Activated T-cell treated with anti-CD3 and anti-CD28 coated beads for 1 hour (primary cell): ENCODE measurements around the gene CAND2.
"Not testable (repeated sequence)": the region's sequence is repeated elsewhere in the genome, so short reads cannot be mapped to it uniquely, and the experiment has no call there.

Source experiments
- DNase-seq: peaks from one replicate; pipeline ENCODE4 v3.0.0-alpha.2; 2020; ENCODE audit warnings: low read depth

Gene CAND2

DNA sequence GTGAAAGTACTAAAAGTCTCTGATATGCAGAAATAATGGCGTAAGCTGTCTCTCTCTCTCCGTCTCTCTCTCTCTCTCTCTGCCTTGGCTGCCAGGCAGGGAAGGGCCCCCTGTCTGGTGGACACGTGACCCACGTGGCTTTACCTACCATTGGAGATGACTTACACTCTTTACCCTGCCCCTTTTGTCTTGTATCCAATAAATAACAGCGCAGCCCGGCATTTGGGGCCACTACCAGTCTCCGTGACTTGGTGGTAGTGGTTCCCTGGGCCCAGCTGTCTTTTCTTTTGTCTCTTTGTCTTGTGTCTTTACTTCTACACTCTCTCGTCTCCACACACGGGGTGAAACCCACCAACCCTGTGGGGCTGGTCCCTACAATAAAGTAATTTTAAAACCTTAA lies 25.2 kb upstream of the CAND2 start:
- DNase-seq = no peak

- no peak for DNase-seq
Observed at GRCh38 chr3:12772462-12772861, 24.0 kb upstream of the CAND2 start.

DNA sequence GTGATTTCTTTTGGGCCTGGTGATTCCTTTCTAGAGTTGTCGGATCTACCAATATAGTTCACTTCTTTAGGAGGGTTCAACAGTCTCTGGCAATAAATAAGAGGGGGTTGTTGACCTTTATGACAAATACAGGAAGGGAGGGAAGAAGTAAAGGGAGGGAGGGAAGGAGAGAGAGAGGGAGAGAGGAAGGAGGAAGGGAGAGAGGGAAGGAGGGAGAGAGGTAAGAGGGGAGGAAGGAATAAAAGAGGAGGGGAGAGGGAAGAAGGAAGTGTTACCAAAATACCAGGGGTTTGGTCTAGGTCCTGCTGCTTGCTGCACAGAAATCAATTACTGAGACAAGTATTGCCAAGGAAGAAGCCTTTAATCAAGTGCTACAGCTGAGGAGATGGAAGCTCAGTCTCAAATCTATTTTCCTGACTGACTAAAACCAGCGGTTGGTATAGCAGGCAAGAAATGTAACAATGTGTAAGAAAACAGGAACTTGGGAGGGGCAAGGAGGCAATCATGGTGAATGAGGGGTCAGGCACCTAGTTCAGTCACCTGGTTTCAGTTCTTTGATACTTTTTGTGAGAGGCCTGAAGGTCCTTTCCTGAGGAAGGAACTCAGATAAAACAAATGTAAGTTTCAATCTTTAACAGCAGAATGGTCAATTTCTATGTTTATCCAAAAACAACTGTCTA lies 23.3 kb upstream of the CAND2 start:
- DNase-seq = no peak

DNA sequence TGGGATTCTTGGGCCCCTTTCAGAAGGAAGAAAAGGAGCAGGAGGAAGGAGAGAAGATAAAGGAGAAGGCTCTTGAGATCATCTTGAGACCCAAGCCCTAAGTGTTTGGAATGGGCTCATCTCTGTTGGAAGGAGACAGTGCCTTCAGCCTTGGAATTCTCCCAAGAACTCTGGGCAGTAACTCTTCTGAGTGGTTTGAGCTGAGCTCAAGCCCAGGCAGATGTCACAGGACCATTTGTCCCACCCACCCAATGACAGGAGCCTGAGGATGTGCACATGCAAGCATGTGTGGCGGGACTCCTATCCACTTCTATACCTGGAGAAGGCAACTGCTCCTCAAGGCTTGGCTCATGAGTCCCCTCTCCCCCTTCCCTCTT lies 22.8 kb upstream of the CAND2 start:
- no peak for DNase-seq

- no peak for DNase-seq
Observed at GRCh38 chr3:12774619-12775018, 21.9 kb upstream of the CAND2 start.

DNA sequence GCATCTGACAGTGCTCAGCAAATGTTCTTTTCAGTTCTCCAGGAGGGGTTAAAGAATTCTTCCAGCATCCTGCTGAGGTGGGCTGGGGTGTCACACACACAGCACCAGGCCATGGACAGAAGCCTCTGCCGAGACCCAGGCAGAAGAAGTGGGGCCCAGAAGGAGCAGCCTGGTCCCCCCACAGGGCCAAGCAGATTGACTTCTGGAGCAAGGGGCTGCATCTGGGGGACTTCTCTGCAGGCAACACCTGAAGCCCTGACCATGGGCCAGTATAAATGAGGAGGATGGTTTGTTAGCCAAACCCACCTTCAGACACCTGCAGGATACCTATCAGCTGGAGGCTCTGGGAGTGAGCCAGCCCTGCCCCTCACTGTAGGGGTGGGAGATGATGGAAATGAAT lies 21.3 kb upstream of the CAND2 start:
- no peak for DNase-seq

DNA sequence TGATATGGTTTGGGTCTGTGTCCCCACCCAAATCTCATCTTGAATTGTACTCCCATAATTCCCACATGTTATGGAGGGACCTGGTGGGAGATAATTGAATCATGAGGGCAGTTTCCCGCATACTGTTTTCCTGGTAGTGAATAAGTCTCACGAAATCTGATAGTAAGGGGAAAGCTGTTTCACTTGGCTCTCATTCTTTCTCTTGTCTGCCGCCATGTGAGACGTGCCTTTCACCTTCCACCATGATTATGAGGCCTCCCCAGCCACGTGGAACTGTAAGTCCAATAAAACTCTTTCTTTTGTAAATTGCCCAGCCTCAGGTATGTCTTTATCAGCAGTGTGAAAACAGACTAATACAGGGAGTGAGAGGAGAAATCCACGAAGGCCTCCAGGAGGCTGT lies 20.5 kb upstream of the CAND2 start:
- DNase-seq = not testable (repeated sequence)

DNA sequence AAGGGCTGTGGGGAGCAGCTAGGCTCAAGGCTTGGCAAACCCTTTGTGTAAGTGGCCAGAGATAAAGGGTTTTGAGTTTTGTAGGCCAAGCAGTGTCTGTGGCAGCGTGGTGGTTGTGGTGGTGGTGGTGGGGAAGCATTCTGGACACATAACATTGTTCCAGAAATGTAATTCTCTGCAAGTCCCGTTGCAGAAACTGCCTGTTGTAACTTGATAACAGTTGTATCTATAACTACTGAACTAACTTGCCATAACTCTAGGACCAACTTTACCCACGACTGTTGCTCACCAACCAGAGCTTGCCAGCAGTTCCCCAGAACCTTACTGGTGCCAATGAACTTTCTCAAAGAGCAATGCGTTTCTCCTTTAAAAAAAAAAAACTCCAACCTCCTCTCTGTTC lies 19.3 kb upstream of the CAND2 start:
- DNase-seq = no peak

DNA sequence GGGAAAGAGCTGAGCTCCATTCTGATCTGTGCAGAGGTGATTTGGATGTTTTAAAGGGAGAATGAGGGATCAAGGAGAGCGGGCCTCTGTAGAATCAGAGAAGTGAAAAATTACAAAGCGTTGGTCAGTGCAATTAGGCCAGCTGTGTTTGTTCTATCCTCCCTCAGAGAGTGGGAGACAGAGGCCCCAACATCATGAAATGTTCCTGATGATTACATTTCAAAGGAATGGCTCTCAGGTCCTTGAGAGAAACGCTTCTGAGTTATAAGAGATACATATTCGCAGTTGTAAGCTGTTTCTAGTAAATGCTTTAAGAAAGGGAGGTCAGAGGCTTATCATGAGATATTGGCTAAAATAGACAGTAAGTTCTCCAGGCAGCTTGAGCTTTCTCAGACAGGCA lies 15.7 kb upstream of the CAND2 start:
- DNase-seq = no peak

- DNase-seq = no peak
Observed at GRCh38 chr3:12782172-12782815, 14.2 kb upstream of the CAND2 start.

GRCh38 chr3:12785096-12785495 lies 11.4 kb upstream of the CAND2 start:
- no peak for DNase-seq

DNA sequence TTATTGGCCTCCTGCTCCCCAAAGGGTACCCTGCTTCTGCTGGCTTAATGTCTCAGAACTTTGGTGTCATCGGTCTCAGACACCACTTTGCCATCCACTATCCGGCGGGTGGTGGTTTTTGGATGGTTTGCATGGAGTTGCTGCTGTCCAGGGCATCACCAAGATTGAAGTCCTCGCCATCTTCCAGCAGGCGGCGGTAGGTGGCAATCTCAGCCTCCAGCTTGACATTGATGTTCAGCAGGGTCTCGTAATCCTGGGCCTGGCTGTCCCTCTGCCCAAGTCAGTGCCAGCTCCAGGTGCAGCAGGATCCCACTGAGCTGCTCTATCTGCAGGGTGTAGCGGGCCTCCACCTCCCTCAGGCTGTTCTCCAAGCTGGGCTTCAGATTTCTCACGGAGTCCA lies 9.1 kb upstream of the CAND2 start:
- peak; percentile 54 for DNase-seq

DNA sequence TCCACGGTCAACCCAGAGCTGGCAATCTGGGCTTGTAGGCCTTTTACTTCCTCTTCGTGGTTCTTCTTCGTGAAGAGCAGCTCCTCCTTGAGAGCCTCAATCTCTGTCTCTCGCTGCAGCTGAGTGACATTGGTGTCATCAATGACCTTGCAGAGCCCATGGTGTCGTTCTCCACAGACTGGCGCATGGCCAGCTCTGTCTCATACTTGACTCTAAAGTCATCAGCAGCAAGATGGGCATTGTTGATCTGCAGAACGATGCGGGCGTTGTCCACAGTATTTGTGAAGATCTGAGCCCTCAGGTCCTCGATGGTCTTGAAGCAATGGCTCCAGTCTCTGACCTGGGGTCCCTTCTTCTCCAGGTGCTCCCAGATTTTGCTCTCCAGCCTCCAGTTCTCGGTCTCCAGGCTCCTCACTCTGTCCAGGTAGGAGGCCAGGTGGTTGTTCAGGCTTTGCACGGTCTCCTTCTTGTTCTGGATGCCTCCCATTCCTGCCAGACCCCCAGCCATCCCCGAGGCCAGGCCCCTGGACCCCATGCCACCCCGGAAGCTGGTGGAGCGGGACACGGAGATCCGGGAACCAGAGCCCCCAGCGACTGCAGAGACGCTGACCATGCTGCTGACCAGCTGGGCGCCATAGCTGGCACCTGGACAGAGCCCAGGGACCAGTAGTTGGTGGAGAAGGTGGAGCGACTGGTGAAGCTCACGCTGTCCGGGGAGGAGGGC lies 8.4 kb upstream of the CAND2 start:
- not testable (repeated sequence) for DNase-seq

DNA sequence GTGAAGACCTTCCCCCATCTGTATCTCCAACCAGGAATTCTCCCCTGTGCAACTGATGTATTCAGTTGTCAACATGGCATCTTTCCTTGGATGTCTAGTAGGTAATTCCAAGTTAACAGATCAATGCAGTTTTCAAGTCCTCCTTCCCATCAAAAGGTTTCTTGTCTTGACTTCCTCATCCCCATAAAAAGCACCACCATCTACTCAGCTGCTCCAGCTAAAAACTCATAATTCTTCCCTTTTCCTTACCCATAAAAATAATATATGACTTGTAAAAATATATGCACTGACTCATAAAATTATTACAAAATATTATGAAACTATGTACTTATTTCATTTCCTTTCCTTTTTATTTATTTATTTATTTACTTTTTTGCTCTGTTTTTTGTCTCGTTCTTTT lies 5.0 kb upstream of the CAND2 start:
- no peak for DNase-seq

GRCh38 chr3:12793701-12794100 lies 2.8 kb upstream of the CAND2 start:
- DNase-seq = no peak

- DNase-seq = no peak
Observed at GRCh38 chr3:12797124-12797891, 828 bp downstream of the CAND2 start.

GRCh38 chr3:12797892-12798558 lies 1.5 kb downstream of the CAND2 start:
- no peak for DNase-seq

GRCh38 chr3:12798559-12799179 lies 2.2 kb downstream of the CAND2 start:
- DNase-seq = no peak

GRCh38 chr3:12799525-12800440 lies 3.3 kb downstream of the CAND2 start:
- no peak for DNase-seq

GRCh38 chr3:12803371-12803770 lies 6.9 kb downstream of the CAND2 start:
- DNase-seq = no peak

DNA sequence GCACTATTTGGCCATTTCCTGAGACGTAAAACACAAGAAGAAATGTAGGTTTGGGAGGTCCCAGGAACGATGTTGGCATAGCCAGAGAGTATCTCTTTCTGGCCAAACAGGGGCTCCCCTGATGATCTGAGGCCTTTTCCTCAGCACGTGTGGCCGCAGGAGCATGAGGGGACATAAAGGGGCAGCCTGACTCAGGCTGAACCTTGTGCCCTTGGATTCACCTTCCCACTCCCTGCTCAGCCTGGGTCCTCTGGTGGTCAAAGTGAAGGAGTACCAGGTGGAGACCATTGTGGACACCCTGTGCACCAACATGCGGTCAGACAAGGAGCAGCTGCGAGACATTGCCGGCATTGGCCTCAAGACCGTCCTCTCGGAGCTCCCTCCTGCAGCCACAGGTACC lies 10.6 kb downstream of the CAND2 start:
- no peak for DNase-seq
